Measurements from ENCODE around the gene THBS2. TPM values are rescaled to one million over a fixed set of nuclear protein-coding genes. Genes with fewer than 3 reads are reported as not detected.

Gene THBS2
- total RNA-seq, 4 donors from 2014 or later, result 80.9 to 149 (median 107) TPM

DNA sequence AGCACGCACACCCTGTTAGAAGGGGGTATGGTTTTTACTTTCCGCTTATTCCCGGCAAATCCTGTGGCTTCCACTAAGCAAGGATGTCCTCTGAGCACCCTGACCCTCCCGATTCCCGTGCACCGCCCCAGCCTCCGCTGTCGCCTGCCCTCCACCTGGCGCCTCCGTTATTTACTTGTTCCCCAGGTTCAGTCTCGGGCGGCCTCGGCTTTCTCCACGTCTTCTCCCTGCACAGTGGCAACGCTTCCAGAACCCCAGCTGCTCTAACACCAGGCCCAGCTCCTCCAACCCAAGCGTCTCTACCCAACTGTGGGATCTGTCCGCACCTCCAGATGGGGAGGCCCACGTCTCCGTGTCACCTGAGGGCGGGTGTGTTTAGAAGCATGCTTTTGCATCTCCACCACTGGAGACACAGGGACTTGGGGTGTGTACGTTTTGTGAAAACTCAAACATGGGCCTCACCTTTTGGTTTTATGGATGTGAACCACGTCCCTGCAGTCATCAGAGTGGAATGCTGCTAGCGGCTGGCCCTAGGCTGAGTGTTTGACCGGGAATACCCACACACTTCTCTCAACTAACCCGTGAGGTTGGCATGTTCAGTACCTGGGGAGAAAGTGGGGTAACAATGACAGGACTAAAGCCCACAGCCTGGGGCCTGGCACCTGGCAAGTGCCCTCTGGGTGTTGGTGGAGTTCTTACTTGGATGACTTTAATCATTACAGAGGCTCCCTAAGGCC is 79.9 kb downstream of the THBS2 start:
- no peak overlapping the region for H3K4me3 ChIP-seq
- peaks cover 7% of the 10 kb centered on the region for H3K4me1 ChIP-seq
- TF ChIP-seq POLR2A (IDR thresholded peaks at IDR 0.05), result no peak
- no peak for TF ChIP-seq POLR2AphosphoS5 (IDR thresholded peaks at IDR 0.05)
- DNase-seq (ENCODE audit: low spot score in 2 of 2), result no peak
- WGBS, result 93% methylated on average over 25 of the region's 25 CpGs
- H3K27me3 ChIP-seq, result no peaks in the 10 kb centered on the region
- H3K9me3 ChIP-seq, result no peaks in the 10 kb centered on the region
- H3K36me3 ChIP-seq, result no peaks in the 10 kb centered on the region
- no peak overlapping the region for H3K27ac ChIP-seq

DNA sequence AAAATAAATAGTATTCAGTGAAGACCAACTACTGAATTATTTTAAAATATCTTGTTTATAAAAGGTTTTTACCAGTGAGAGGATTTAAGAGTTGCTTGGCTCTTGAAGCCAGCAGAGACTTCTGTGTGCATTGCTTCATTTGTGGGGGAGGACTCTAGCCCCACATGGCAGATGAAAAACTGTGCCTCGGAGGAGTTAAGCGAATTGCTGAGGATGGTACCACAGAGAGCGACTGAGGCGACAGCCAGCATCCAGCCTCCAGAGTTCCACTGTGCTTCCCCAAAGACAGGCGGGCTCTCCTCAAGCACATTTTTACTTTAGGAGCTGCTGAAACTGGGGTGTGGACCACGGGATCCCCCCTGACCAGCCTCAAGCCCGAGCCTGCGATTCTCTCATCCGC is 80.7 kb downstream of the THBS2 start:
- 73% methylated on average over 9 of the region's 9 CpGs for WGBS
- Histone ChIP-seq H3K27ac (peak overlapping the region; percentile 15), H3K27me3 (no peaks in the 10 kb centered on the region)

DNA sequence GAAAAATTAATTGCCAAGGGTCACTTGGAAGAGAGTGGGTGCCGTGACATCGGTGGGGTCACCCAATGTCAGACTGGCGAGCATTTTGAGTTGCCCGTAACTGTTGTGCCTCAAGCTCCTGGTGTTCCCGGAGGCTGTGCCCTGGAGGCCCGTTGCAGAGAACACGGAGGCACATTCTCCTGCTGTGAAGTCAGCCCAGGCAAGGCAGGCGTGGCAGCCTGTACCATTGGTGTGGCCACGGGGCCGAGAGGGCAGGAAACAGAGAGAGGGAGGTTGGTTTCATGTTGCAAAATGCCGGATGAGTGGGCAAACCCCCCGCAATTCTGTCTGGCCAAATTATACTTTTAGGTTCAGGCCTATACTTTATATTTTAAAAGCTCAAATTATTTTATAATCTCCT is 81.2 kb downstream of the THBS2 start:
- Histone ChIP-seq H3K27ac (peak overlapping the region; percentile 15), H3K4me3 (no peak overlapping the region), H3K9me3 (no peaks in the 10 kb centered on the region), H3K4me1 (peaks cover 7% of the 10 kb centered on the region), H3K27me3 (no peaks in the 10 kb centered on the region), H3K36me3 (no peaks in the 10 kb centered on the region)
- 34% methylated on average over 12 of the region's 12 CpGs for WGBS
- no peak for DNase-seq (ENCODE audit: low spot score in 2 of 2)
- TF ChIP-seq EP300 (IDR thresholded peaks at IDR 0.05) (no peak), POLR2AphosphoS5 (IDR thresholded peaks at IDR 0.05) (no peak)

More for the DNA sequence above, 80.7 kb downstream of the THBS2 start:
- peaks cover 7% of the 10 kb centered on the region for H3K4me1 ChIP-seq
- no peaks in the 10 kb centered on the region for H3K36me3 ChIP-seq
- TF ChIP-seq POLR2A (IDR thresholded peaks at IDR 0.05), result no peak
- TF ChIP-seq, protein P1, sequence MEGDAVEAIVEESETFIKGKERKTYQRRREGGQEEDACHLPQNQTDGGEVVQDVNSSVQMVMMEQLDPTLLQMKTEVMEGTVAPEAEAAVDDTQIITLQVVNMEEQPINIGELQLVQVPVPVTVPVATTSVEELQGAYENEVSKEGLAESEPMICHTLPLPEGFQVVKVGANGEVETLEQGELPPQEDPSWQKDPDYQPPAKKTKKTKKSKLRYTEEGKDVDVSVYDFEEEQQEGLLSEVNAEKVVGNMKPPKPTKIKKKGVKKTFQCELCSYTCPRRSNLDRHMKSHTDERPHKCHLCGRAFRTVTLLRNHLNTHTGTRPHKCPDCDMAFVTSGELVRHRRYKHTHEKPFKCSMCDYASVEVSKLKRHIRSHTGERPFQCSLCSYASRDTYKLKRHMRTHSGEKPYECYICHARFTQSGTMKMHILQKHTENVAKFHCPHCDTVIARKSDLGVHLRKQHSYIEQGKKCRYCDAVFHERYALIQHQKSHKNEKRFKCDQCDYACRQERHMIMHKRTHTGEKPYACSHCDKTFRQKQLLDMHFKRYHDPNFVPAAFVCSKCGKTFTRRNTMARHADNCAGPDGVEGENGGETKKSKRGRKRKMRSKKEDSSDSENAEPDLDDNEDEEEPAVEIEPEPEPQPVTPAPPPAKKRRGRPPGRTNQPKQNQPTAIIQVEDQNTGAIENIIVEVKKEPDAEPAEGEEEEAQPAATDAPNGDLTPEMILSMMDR (IDR thresholded peaks at IDR 0.05), result no peak
- no peak for TF ChIP-seq POLR2AphosphoS5 (IDR thresholded peaks at IDR 0.05)
- TF ChIP-seq EP300 (IDR thresholded peaks at IDR 0.05), result no peak
- no peak overlapping the region for H3K4me3 ChIP-seq
- no peak for DNase-seq (ENCODE audit: low spot score in 2 of 2)
- H3K9me3 ChIP-seq, result no peaks in the 10 kb centered on the region

DNA sequence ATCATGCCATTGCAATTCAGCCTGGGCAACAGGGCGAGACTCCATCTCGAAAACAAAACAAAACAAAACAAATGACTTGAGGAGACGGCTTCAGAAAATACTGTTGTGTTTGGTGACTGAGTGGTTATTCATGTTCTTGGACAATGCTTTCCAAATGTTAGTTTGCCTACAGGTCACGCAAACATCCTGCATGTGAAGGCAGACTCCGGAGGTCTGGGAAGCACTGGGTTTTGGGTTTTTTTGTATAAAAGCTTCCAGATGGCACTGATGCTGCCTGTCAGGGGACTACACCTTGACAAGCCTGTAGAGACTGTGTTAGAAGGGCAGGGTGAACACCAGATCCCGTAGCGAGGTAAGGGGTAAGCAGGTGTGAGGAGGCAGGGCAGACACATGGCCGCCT is 81.7 kb downstream of the THBS2 start:
- H3K27ac ChIP-seq, result peak overlapping the region; percentile 15
- WGBS, result 88% methylated on average over 8 of the region's 8 CpGs

DNA sequence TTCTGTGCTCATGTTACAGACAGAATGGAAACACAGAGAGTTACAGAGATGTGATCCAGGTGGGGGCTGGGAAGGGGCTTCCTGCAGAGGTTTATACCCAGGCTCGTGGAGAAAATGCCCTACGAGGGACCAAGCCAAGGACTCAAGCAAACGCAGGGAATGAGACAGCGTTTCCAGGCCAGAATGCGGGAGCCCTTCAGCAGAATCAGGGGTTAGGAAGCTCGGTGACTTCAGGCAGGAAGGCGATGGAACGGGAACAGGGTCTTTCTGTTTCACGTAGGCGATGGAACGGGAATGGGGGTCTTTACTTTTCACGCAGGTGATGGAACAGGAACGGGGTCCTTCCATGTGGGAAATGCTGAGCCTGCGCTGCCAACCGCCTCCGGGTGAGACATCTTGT is 82.6 kb downstream of the THBS2 start:
- H3K27me3 ChIP-seq, result no peaks in the 10 kb centered on the region

More for the DNA sequence above, 81.7 kb downstream of the THBS2 start:
- no peak for DNase-seq (ENCODE audit: low spot score in 2 of 2)
- no peaks in the 10 kb centered on the region for H3K36me3 ChIP-seq
- no peak overlapping the region for H3K4me3 ChIP-seq
- H3K4me1 ChIP-seq, result peaks cover 7% of the 10 kb centered on the region
- H3K27me3 ChIP-seq, result no peaks in the 10 kb centered on the region
- H3K9me3 ChIP-seq, result no peaks in the 10 kb centered on the region
- TF ChIP-seq POLR2AphosphoS5 (IDR thresholded peaks at IDR 0.05), result no peak
- TF ChIP-seq, protein P1 (IDR thresholded peaks at IDR 0.05), result no peak
- no peak for TF ChIP-seq POLR2A (IDR thresholded peaks at IDR 0.05)
- TF ChIP-seq EP300 (IDR thresholded peaks at IDR 0.05), result no peak

DNA sequence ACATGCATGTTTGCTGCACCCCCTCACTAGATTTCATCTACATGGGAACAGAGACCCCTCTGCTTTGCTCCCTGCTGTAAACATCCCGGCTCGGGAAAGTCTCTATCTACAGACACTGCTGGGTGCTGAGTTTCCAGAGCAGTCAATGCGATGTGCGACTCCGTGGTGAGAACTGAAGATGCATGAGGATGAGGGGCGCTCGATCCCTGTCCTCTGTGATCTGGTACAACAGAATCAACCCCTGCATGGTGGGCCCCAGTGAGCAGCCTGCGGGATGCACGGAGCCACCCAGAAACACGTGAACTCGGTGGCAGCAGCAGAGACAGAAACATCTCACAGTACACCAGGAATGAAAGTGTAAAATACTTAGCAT is 83.1 kb downstream of the THBS2 start:
- H3K27ac ChIP-seq, result no peak overlapping the region
- WGBS, result 91% methylated on average over 11 of the region's 11 CpGs

More for the DNA sequence above, 82.6 kb downstream of the THBS2 start:
- H3K36me3 ChIP-seq, result no peaks in the 10 kb centered on the region
- TF ChIP-seq, protein P1 (IDR thresholded peaks at IDR 0.05), result no peak
- TF ChIP-seq POLR2AphosphoS5 (IDR thresholded peaks at IDR 0.05) (no peak), POLR2A (IDR thresholded peaks at IDR 0.05) (no peak), EP300 (IDR thresholded peaks at IDR 0.05) (no peak)
- H3K9me3 ChIP-seq, result no peaks in the 10 kb centered on the region
- H3K27ac ChIP-seq, result no peak overlapping the region
- 89% methylated on average over 16 of the region's 16 CpGs for WGBS
- H3K4me1 ChIP-seq, result peaks cover 7% of the 10 kb centered on the region
- no peak for DNase-seq (ENCODE audit: low spot score in 2 of 2)
- H3K4me3 ChIP-seq, result no peak overlapping the region

More for the DNA sequence above, 83.1 kb downstream of the THBS2 start:
- H3K36me3 ChIP-seq, result no peaks in the 10 kb centered on the region
- TF ChIP-seq POLR2A (IDR thresholded peaks at IDR 0.05) (no peak), EP300 (IDR thresholded peaks at IDR 0.05) (no peak), POLR2AphosphoS5 (IDR thresholded peaks at IDR 0.05) (no peak)
- TF ChIP-seq, protein P1 (IDR thresholded peaks at IDR 0.05), result no peak
- no peaks in the 10 kb centered on the region for H3K9me3 ChIP-seq
- no peak for DNase-seq (ENCODE audit: low spot score in 2 of 2)
- no peak overlapping the region for H3K4me3 ChIP-seq
- peaks cover 7% of the 10 kb centered on the region for H3K4me1 ChIP-seq
- no peaks in the 10 kb centered on the region for H3K27me3 ChIP-seq
